Right cardiac atrium (tissue), 5 donors: ENCODE measurements around the gene TNFAIP8. TPM values are rescaled to one million over a fixed set of nuclear protein-coding genes. Genes with fewer than 3 reads are reported as not detected.

ENCODE experiments used
- polyA plus RNA-seq: library from polyadenylated mRNA; stranded (reverse); fragments of 200-250 nt; gene quantifications from one replicate; pipeline ENCODE4 v1.2.3, GENCODE V29; 2013
- total RNA-seq, 4 donors: library from RNA; stranded (reverse); fragmentation: NEBNext Ultra II Directional; extraction: Animal tissue kit (Norgen Biotek cat#: 25700); gene quantifications; one replicate each; pipeline ENCODE4 v1.2.1, GENCODE V29; 2021
- donor health status: healthy with polysubstance abuse.
- donor health status: DM: no; HTN: yes; CAD: no.
- donor health status: DM: no; HTN: no; CAD: no.
- donor health status: DM: no; HTN: yes; CAD: no; lungs with severe emphysema.
- donor health status: DM: yes; HTN: yes; CAD: no.

Gene TNFAIP8
- total and polyA plus RNA-seq, 5 donors = 2.7 to 5.9 (median 4.4) TPM

Other genes starting within 250 kb of the TNFAIP8 start
- 100 to 1,000 TPM; 200 to 253 (median 223) TPM for gene HSD17B4, start 96.5 kb downstream of the TNFAIP8 start, total RNA-seq
- 207 TPM for gene HSD17B4, start 96.5 kb downstream of the TNFAIP8 start, polyA plus RNA-seq